Kidney tubule cell (primary cell): ENCODE measurements around the gene UGT1A1.
"Not testable (repeated sequence)": the region's sequence is repeated elsewhere in the genome, so short reads cannot be mapped to it uniquely, and the experiment has no call there.

ENCODE experiments used
- DNase-seq: peaks from one replicate; pipeline ENCODE4 v3.0.0-alpha.2; 2018; ENCODE audit warnings: low spot score

Gene UGT1A1

DNA sequence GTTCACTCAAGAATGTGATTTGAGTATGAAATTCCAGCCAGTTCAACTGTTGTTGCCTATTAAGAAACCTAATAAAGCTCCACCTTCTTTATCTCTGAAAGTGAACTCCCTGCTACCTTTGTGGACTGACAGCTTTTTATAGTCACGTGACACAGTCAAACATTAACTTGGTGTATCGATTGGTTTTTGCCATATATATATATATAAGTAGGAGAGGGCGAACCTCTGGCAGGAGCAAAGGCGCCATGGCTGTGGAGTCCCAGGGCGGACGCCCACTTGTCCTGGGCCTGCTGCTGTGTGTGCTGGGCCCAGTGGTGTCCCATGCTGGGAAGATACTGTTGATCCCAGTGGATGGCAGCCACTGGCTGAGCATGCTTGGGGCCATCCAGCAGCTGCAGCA is at the start of gene UGT1A1:
Gene UGT1A1 (plus strand): TSS at position 228 of the 400 bp plus-strand sequence. CDS start 18 bp downstream, at position 246.
- no peak for DNase-seq

DNA sequence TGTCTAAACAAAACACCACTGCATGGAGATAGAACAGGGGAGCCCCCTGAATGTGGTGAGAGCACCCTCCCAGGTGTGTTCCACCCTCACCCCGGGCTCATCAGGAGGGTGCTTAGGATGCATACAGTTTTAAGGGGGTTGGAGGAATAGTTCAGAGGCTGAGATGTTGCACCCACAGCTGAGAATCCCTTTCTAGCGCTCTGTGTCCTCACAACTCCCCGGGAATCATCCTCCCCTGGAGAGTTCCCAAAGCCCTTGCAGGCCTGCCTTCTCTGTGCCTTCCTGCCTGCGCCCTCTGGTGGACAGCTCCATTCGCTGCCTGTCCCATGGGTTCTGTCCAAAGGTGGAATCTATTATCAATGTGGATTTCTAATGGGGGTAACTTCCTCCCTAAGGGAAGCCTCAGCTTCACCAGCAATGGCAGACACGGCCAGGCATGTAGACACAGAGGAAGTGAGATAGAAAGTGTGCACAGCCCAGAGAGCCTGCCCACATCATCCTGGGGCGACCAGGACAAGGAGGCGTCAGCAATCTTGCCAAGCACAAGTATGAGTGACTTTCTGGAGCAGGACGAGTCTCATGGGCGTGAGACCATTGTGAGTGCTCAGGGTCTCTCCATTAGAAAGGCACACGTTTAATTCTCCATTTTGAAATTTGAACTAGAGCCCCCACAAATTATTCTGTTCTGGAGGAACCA is 48.6 kb upstream of the UGT1A1 start:
- DNase-seq: peak; percentile 77

DNA sequence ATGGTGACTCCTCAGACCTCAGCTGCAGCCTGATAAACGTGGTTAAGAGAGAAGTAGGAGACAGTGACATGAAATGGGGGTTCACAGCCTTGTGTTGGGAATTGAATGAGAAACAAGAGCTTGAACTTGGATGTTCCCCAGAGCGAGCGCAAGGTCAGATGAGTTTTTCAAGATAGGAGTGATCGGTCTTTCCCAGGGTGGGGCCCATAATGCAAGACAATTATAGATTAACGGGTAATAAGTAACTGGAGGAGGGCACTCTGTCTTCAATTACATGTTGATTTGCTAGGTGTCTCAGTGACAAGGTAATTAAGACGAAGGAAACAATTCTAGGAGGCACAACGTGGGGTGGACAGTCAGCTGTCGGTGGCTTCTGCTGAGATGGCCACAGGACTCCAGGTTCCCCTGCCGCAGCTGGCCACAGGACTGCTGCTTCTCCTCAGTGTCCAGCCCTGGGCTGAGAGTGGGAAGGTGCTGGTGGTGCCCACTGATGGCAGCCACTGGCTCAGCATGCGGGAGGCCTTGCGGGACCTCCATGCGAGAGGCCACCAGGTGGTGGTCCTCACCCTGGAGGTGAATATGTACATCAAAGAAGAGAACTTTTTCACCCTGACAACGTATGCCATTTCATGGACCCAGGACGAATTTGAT is 47.3 kb upstream of the UGT1A1 start, which contains the start of gene UGT1A5:
Gene UGT1A5 (plus strand): TSS at position 297 of the 651 bp plus-strand sequence. CDS start 85 bp downstream, at position 382.
- no peak for DNase-seq

DNA sequence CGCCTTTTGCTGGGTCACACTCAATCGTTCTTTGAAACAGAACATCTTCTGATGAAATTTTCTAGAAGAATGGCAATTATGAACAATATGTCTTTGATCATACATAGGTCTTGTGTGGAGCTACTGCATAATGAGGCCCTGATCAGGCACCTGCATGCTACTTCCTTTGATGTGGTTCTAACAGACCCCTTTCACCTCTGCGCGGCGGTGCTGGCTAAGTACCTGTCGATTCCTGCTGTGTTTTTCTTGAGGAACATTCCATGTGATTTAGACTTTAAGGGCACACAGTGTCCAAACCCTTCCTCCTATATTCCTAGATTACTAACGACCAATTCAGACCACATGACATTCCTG is 46.8 kb upstream of the UGT1A1 start:
- no peak for DNase-seq

DNA sequence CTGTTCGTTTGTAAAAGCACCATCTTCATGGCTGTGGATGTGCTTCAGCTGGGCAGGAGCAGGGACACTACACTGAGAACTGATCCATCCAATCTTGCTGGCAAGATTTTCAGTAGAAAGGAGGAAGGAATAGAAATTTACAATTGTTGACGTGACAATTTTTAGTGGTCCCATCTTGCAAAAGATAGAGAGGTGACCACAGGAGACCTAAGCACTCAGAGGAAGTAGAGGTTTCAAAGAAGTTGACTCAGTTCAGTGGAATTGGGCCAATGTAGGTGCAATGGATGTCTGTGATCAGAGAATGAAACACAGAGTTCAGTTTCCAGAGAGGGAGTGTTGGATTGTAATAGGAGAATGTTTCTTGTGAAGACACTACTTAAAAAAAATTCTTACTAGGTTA is 45.9 kb upstream of the UGT1A1 start:
- DNase-seq: no peak

DNA sequence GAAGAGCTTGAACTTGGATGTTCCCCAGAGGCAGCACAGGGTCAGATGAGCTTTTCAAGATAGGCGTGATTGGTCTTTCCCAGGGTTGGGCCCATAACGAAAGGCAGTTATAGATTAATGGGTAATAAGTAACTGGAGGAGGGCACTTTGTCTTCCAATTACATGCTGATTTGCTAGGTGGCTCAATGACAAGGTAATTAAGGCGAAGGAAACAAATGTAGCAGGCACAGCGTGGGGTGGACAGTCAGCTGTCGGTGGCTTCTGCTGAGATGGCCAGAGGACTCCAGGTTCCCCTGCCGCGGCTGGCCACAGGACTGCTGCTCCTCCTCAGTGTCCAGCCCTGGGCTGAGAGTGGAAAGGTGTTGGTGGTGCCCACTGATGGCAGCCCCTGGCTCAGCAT is 41.5 kb upstream of the UGT1A1 start, which contains the start of gene UGT1A4:
Gene UGT1A4 (plus strand): TSS at position 185 of the 400 bp plus-strand sequence. CDS start 85 bp downstream, at position 270.
- DNase-seq: no peak

DNA sequence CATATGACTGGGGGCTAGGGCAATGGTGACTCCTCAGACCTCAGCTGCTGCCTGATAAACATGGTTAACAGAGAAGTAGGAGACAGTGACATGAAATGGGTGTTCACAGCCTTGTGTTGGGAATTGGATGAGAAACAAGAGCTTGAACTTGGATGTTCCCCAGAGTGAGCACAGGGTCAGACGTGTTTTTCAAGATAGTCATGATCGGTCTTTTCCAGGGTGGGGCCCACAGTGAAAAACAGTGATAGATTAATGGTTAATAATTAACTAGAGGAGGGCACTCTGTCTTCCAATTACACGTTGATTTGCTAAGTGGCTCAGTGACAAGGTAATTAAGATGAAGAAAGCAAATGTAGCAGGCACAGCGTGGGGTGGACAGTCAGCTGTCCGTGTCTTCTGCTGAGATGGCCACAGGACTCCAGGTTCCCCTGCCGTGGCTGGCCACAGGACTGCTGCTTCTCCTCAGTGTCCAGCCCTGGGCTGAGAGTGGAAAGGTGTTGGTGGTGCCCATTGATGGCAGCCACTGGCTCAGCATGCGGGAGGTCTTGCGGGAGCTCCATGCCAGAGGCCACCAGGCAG is 31.3 kb upstream of the UGT1A1 start, which contains the start of gene UGT1A3:
Gene UGT1A3 (plus strand): TSS at position 320 of the 579 bp plus-strand sequence. CDS start 85 bp downstream, at position 405.
- DNase-seq: no peak

DNA sequence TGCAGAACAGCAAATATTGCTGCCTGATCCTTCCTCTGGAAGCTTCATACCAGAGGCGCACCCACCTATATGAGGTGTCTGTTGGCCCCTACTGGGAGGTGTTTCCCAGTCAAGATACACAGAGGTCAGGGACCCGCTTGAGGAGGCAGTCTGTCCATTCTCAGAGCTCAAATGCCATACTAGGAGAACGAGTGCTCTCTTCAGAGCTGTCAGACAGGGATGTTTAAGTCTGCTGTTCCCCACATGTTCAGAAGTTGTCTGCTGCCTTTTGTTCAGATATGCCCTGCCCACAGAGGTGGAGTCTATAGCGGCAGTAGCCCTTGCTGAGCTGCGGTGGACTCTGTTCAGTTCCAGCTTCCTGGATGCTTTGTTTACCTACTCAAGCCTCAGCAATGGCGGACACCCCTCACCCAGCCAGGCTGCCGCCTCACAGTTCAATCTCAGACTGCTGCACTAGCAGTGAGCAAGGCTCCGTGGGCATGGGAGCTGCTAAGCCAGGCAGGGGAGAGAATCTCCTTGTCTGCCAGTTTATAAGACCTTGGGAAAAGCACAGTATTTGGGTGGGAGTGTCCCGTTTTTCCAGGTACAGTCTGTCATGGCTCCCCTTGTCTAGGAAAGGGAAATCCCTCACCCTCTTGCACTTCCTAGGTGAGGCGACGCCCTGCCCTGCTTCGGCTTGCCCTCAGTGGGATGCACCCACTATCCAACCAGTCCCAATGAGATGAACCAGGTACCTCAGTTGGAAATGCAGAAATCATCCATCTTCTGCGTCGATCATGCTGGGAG is 23.0 kb upstream of the UGT1A1 start:
- DNase-seq: not testable (repeated sequence)

DNA sequence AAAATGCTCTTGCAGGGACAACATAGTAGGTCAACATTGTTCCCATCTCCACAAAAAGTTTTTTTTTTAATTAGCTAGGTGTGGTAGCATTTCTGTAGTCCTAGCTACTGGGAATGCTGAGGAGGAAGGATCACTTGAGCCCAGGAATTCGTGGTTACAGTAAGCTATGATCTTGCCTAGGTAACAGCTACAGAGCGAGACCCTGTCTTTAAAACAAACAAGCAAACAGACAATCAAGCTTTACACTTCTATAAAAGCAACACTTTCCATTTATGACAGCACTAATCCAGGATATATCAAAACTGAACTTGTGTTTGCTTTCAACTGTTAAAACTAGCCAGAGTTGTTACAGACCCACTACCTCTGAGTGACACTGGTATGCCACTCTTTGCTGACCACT is 19.2 kb upstream of the UGT1A1 start:
- peak; percentile 22 for DNase-seq

DNA sequence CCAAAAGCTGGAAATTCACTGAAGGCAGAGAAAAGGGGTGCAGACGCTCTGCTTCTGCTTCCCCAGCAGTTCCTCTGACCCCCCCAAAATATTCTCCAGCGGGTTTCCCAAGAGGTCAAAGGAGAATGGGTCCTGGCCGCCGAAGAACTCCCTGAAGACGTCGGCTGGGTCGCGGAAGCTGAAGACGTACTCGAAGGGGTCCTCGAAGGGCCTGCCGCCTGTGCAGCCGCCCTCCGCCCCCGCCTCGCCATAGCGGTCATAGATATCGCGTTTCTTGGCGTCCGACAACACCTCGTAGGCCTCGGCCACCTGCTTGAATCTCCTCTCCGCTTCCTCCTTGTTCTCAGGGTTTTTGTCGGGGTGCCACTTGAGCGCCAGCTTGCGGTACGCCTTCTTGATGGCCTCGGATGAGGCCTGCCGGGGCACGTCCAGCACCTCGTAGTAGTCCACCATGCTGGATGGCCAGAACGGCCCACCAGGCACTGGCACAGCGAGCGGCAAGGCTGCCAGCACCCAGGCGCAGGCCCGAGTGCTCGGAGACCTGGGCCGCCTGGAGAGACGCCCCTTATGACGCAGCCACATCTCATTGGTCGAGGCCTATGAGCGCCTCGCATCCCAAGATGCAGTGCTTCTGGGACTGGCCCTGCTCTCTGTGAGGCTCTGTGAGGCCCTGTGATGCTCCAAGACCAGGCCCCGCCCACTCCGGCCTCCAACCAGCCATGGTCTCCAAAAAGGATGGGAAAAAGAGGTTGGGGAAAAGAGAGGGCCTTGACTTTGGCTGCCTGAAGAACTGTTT is 16.4 kb upstream of the UGT1A1 start:
- DNase-seq: no peak

DNA sequence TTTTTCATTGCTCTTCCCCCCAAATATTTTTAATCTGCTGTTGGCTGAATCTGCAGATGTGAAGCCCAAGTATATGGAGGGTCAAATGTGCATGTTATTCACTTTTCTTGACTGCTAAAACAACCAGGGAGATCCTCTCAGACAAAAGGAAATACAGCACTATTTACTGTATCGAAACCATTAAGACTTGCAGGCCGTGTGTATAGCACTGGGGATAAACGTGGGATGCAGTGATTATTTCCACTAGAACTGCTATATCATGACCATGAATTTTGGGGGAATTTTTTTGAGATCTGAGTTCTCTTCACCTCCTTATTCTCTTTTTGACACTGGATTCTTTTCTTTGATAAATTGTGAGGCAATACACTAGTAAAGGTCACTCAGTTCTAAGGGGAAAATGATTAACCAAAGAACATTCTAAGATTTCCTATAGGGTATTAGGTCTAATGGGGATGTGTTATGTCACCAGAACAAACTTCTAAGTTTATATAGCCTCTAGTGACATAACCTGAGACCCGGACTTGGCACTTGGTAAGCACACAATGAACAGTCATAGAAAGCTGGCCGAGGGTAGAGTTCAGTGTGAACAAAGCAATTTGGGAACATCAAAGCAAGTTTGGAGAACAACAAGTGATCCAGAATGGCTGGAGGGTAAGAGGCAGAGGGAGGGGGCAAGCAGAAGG is 14.9 kb upstream of the UGT1A1 start:
- DNase-seq: no peak

DNA sequence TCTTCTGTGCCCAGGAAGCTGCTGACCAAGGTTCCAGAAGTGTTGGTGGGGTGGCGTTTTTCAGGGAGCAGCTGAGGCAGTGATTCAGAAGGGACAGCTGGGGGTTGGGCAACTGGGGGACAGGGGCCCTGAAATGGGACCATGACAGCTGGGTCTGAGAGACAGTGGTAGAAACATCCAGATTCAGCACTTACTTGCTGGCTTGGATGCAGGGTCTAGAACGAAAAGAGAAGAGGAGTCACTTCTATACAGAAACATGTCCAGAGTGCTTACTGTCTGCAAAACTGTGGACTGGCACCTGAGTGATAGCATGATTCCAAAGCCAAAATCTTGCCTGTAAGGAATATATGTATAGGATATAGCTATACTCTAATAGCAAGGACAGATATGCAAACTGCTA is 14.2 kb upstream of the UGT1A1 start:
- not testable (repeated sequence) for DNase-seq

DNA sequence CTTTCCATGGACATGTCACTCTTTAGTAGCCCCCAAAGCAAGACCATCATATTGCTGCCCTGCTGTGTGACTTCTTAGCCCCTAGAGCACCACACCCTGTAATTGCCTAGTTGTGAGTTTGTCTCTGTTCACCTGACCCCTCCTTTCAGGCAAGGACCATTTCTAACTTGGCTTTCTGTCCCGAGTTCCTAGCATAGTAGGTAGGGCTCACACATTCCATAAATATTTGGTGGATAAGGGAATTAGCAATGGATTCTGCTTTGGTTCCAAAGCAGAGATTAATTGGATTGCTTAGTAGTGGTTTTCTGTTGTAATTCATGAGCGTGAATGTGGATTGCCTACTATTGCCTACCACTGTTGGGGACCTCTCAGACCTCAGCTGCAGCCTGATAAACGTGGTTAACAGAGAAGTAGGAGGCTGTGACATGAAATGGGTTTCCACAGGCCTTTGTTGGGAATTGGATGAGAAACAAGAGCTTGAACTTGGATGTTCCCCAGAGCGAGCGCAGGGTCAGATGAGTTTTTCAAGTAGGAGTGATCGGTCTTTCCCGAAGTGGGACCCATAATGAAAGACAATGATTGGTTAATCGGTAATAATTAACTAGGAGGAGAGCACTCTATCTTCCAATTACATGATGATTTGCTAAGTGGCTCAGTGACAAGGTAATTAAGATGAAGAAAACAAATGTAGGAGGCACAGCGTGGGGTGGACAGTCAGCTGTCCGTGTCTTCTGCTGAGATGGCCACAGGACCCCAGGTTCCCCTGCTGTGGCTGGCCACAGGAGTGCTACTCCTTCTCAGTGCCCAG is 13.4 kb upstream of the UGT1A1 start:
- DNase-seq: no peak

DNA sequence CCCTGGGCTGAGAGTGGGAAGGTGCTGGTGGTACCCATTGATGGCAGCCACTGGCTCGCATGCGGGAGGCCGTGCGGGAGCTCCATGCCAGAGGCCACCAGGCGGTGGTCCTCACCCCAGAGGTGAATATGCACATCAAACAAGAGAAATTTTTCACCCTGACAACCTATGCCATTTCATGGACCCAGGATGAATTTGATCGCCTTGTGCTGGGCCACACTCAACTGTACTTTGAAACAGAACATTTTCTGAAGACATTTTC is 12.9 kb upstream of the UGT1A1 start:
- DNase-seq: no peak

DNA sequence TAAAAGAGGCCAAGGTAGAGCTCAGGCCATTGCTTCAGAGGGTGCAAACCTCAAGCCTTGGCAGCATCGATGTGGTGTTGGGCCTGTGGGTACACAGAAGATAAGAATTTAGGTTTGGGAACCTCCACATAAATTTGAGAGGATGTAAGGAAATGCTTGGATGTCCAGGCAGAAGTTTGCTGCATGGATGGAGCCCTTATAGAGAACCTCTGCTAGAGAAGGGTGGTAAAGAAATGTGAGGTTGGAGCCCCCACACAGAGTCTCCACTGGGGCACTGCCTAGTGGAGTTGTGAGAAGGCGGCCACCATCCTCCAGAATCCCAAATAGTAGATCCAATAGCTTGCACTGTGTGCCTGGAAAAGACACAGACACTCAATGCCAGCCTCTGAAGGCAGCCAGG is 9.4 kb upstream of the UGT1A1 start:
- not testable (repeated sequence) for DNase-seq

DNA sequence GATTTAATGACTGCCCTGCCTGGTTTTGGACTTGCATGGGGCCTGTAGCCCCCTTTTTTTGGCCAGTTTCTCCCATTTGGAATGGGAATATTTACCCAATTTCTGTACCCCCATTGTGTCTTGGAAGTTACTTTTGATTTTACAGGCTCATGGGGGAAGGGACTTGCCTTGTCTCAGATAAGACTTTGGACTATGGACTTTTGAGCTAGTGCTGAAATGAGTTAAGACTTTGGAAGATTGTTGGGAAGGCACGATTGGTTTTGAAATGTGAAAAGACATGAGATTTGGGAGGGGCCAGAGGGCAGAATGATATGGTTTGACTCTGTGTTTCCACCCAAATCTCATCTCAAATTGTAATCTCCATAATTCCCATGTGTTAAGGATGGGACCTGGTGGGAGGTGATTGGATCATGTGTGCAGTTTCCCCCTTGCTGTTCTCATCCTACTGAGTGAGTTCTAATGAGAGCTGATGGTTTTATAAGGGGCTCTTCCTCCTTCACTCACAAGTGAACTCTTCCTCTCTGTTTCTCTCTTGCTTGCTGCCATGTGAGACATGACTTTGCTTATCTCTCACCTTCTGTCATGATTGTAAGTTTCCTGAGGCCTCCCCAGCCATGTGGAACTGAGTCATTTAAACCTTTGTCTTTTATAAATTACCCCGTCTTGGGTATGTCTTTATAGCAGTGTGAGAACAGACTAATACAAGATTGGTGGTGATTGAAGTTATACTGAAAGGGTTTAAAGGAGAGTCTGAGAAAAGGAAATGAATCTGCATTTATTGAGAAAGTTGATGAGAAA is 8.7 kb upstream of the UGT1A1 start:
- not testable (repeated sequence) for DNase-seq

DNA sequence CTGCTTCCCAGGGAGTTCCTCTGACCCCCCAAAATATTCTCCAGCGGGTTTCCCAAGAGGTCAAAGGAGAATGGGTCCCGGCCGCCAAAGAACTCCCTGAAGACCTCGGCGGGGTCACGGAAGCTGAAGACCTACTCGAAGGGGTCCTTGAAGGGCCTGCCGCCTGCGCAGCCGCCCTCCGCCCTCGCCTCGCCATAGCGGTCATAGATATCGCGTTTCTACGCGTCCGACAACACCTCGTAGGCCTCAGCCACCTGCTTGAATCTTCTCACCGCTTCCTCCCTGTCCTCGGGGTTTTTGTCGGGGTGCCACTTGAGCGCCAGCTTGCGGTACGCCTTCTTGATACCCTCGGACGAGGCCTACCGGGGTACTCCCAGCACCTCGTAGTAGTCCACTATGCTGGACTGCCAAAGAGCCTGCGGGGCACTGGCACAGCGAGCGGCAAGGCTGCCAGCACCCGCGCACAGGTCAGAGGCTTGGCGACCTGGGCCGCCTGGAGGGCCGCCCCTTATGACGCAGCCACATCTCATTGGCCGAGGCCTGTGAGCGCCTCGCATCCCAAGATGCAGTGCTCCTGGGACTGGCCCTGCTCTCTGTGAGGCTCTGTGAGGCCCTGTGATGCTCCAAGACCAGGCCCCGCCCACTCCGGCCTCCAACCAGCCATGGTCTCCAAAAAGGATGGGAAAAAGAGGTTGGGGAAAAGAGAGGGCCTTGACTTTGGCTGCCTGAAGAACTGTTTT is 5.0 kb upstream of the UGT1A1 start:
- no peak for DNase-seq

DNA sequence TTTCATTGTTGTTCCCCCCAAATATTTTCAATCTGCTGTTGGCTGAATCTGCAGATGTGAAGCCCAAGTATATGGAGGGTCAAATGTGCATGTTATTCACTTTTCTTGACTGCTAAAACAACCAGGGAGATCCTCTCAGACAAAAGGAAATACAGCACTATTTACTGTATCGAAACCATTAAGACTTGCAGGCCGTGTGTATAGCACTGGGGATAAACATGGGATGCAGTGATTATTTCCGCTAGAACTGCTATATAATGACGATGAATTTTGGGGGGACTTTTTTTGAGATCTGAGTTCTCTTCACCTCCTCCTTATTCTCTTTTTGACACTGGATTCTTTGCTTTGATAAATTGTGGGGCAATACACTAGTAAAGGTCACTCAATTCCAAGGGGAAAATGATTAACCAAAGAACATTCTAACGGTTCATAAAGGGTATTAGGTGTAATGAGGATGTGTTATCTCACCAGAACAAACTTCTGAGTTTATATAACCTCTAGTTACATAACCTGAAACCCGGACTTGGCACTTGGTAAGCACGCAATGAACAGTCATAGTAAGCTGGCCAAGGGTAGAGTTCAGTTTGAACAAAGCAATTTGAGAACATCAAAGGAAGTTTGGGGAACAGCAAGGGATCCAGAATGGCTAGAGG is 3.5 kb upstream of the UGT1A1 start:
- no peak for DNase-seq
